ENCODE results near the gene NFE2L3. TPM values are rescaled to one million over a fixed set of nuclear protein-coding genes. Genes with fewer than 3 reads are reported as not detected.

NFE2L3 gene
- total and polyA plus RNA-seq, 9 of the 15 experiments (the other 6 are each of a cell fraction or from before 2014, with no cell fraction given), result 2.9 to 16.9 (median 12.4) TPM

GRCh38 chr7:26151953-26152781, at the start of gene NFE2L3 (continued):
- TF ChIP-seq, protein P1, sequence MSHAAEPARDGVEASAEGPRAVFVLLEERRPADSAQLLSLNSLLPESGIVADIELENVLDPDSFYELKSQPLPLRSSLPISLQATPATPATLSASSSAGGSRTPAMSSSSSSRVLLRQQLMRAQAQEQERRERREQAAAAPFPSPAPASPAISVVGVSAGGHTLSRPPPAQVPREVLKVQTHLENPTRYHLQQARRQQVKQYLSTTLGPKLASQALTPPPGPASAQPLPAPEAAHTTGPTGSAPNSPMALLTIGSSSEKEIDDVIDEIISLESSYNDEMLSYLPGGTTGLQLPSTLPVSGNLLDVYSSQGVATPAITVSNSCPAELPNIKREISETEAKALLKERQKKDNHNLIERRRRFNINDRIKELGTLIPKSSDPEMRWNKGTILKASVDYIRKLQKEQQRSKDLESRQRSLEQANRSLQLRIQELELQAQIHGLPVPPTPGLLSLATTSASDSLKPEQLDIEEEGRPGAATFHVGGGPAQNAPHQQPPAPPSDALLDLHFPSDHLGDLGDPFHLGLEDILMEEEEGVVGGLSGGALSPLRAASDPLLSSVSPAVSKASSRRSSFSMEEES (CRISPR knock-in tag; IDR thresholded peaks at IDR 0.05), result no peak
- no peak for TF ChIP-seq SMC3 (conservative IDR thresholded peaks at IDR 0.05; ENCODE audit: insufficient read depth, low read depth, low read length)
- peak in 1 of 2 experiments; percentile 69; a peak in 2 of 4 replicates for TF ChIP-seq MNT (conservative IDR thresholded peaks at IDR 0.05)
- TF ChIP-seq RAD51 (IDR thresholded peaks at IDR 0.05; ENCODE audit: borderline replicate concordance, low read depth), result no peak
- TF ChIP-seq NCOA1 (IDR thresholded peaks at IDR 0.05; ENCODE audit: low read depth), result no peak
- no peak for TF ChIP-seq RNF219 (CRISPR knock-in tag; IDR thresholded peaks at IDR 0.05)
- TF ChIP-seq ERF (CRISPR knock-in tag; IDR thresholded peaks at IDR 0.05), result no peak
- TF ChIP-seq RBM15 (IDR thresholded peaks at IDR 0.05; ENCODE audit: insufficient read depth, low read length), result no peak
- peak in 2 of 3 experiments; percentile 13 to 17; a peak in 1 of 6 replicates for TF ChIP-seq CTCF (IDR thresholded peaks at IDR 0.05 in 2 of 3, conservative IDR thresholded peaks at IDR 0.05 in 1 of 3; ENCODE audit: insufficient read depth in 2 of 3, low read depth in 1 of 3, low read length in 3 of 3)
- no peak for TF ChIP-seq FOXM1 (IDR thresholded peaks at IDR 0.05; ENCODE audit: low read depth)
- no peak for TF ChIP-seq FOXM1 (CRISPR knock-in tag; IDR thresholded peaks at IDR 0.05; ENCODE audit: low read depth)
- TF ChIP-seq HMG20B (CRISPR knock-in tag; IDR thresholded peaks at IDR 0.05), result no peak
- no peak for TF ChIP-seq FOXA3 (CRISPR knock-in tag; conservative IDR thresholded peaks at IDR 0.05 in 1 of 2, IDR thresholded peaks at IDR 0.05 in 1 of 2)
- TF ChIP-seq CBFA2T2 (conservative IDR thresholded peaks at IDR 0.05), result no peak
- TF ChIP-seq ZNF197 (CRISPR knock-in tag; IDR thresholded peaks at IDR 0.05; ENCODE audit: low read depth), result no peak
- TF ChIP-seq, protein P2, sequence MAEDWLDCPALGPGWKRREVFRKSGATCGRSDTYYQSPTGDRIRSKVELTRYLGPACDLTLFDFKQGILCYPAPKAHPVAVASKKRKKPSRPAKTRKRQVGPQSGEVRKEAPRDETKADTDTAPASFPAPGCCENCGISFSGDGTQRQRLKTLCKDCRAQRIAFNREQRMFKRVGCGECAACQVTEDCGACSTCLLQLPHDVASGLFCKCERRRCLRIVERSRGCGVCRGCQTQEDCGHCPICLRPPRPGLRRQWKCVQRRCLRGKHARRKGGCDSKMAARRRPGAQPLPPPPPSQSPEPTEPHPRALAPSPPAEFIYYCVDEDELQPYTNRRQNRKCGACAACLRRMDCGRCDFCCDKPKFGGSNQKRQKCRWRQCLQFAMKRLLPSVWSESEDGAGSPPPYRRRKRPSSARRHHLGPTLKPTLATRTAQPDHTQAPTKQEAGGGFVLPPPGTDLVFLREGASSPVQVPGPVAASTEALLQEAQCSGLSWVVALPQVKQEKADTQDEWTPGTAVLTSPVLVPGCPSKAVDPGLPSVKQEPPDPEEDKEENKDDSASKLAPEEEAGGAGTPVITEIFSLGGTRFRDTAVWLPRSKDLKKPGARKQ (CRISPR knock-in tag; IDR thresholded peaks at IDR 0.05), result no peak
- no peak for TF ChIP-seq CAMTA2 (CRISPR knock-in tag; conservative IDR thresholded peaks at IDR 0.05)
- no peak for TF ChIP-seq FOXK2 (conservative IDR thresholded peaks at IDR 0.05 in 1 of 2, IDR thresholded peaks at IDR 0.05 in 1 of 2; ENCODE audit: low read depth in 2 of 2)
